ENCODE data around the gene DCTPP1. TPM values are rescaled to one million over a fixed set of nuclear protein-coding genes. Genes with fewer than 3 reads are reported as not detected.

The DCTPP1 gene
- total and polyA plus RNA-seq, 2 donors (not counting 3 experiments of a cell fraction or from before 2014, with no cell fraction given), result 68.0 to 88.6 TPM

GRCh38 chr16:30446203-30446595 lies 16.4 kb upstream of the DCTPP1 start:
- Histone ChIP-seq H3K4me3 (replicated peaks in 1 of 3; ENCODE audit: insufficient read depth in 1 of 3, low read depth in 1 of 3, low read length in 3 of 3) (peak overlapping the region in 1 of 3 experiments; percentile 79), H3K9me3 (replicated peaks; ENCODE audit: control insufficient read depth, insufficient read depth, low read length) (no peaks in the 10 kb centered on the region), H3K79me2 (ENCODE audit: control insufficient read depth, insufficient read depth, low read length) (peaks cover 12% of the 10 kb centered on the region), H3K36me3 (ENCODE audit: control insufficient read depth in 2 of 2, extremely low read depth in 1 of 2, insufficient read depth in 2 of 2, low read length in 2 of 2) (no peaks in the 10 kb centered on the region), H3K4me1 (ENCODE audit: control insufficient read depth, extremely low read depth, insufficient read depth, low read length) (peaks cover 11% of the 10 kb centered on the region), H3K9me1 (replicated peaks; ENCODE audit: control insufficient read depth, extremely low read depth, insufficient read depth, low read length) (no peaks in the 10 kb centered on the region), H3K27me3 (ENCODE audit: control insufficient read depth in 2 of 2, insufficient read depth in 2 of 2, low read length in 2 of 2) (no peaks in the 10 kb centered on the region), H3K27ac (ENCODE audit: insufficient read depth, low read depth, low read length) (peak overlapping the region; percentile 72), H4K20me1 (replicated peaks; ENCODE audit: control insufficient read depth, extremely low read depth, insufficient read depth, low read length) (no peaks in the 10 kb centered on the region), H2AFZ (ENCODE audit: low read depth, low read length) (peak overlapping the region; percentile 69), H3K4me2 (ENCODE audit: insufficient read depth, low read length) (peak overlapping the region; percentile 57), H3K9ac (replicated peaks; ENCODE audit: extremely low read depth, insufficient read depth, low read length) (peak overlapping the region; percentile 85)
- dilution Hi-C loops (cut with MboI; ENCODE audit: extremely low pct_ligation_motif_present, low sequenced_read_pairs), result no loop called here
- DNase-seq (ENCODE audit: low read depth, low spot score) (no peak), FAIRE-seq (no peak)
- TF ChIP-seq MYC (IDR thresholded peaks at IDR 0.05; ENCODE audit: low read depth, low read length) (no peak), POLR2AphosphoS5 (IDR thresholded peaks at IDR 0.05; ENCODE audit: insufficient read depth, low read depth, low read length) (no peak), MAX (IDR thresholded peaks at IDR 0.05; ENCODE audit: insufficient read depth, insufficient read length) (no peak), EZH2 (IDR thresholded peaks at IDR 0.05; ENCODE audit: borderline replicate concordance, low read depth, low read length, severe bottlenecking) (no peak), JUN (IDR thresholded peaks at IDR 0.05; ENCODE audit: borderline replicate concordance, insufficient read depth, insufficient read length, low read depth) (no peak), GATA2 (IDR thresholded peaks at IDR 0.05; ENCODE audit: insufficient read depth, insufficient read length, low read depth, low read length) (no peak), CTCF (IDR thresholded peaks at IDR 0.05; ENCODE audit: extremely low read depth in 1 of 2, insufficient read depth in 1 of 2, low read depth in 1 of 2, low read length in 2 of 2) (no peak), POLR2A (IDR thresholded peaks at IDR 0.05; ENCODE audit: low read depth, low read length) (no peak), FOS (IDR thresholded peaks at IDR 0.05; ENCODE audit: borderline replicate concordance, insufficient read depth, low read length) (no peak)
- ChIA-PET POLR2A (no interaction called here), CTCF (interaction anchor here (1.2 to 5.7 kb wide), 3 partner anchors 28 to 152 kb away, joined by 4 to 47 read pairs (median 7); no protein-coding TSS in a partner anchor)
- intact Hi-C loops (cut with micrococcal nuclease), result loop anchor here (5.0 kb wide), 2 partner anchors 46 to 246 kb away; no protein-coding TSS in a partner anchor
- BruUV-seq (replicated peaks), result no TSS peak

Data from endothelial cell of umbilical vein (primary cell).